ENCODE data around the gene MYO3B.

The MYO3B gene

GRCh38 chr2:170144761-170145160 lies 33.2 kb upstream of the MYO3B start:
- no peak for TF ChIP-seq CTCF (IDR thresholded peaks at IDR 0.05; ENCODE audit: extremely low read depth, insufficient read depth, missing control alignments)
- no peak for DNase-seq (ENCODE audit: low spot score)
- in situ Hi-C loops (cut with MboI; ENCODE audit: low pct_unique_long_range_greater_than_20kb, low sequenced_read_pairs, unreplicated experiment): no loop called here

DNA sequence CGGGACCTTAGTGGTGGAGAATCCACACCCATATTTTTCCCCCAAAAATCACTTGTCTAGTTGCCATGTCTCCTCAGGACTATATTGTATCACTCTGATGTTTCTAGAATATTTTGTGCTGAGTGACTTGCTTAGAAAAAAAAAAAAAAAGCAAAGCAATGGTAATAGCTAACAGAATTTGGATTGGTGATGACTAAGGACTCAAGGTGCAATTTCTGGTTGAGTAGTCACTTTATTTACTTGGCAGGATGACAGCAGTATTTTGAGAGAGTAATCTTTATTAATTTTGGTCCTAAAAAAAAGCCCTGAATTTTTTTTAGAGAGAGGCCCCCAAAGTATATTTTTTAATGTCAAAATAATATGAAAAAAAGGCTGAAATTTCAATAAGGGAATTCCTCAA lies 32.8 kb upstream of the MYO3B start:
- TF ChIP-seq CTCF (IDR thresholded peaks at IDR 0.05; ENCODE audit: extremely low read depth, insufficient read depth, missing control alignments): no peak
- in situ Hi-C loops (cut with MboI; ENCODE audit: low pct_unique_long_range_greater_than_20kb, low sequenced_read_pairs, unreplicated experiment): no loop called here
- DNase-seq (ENCODE audit: low spot score): no peak

GRCh38 chr2:170145675-170146432 lies 32.1 kb upstream of the MYO3B start:
- in situ Hi-C loops (cut with MboI; ENCODE audit: low pct_unique_long_range_greater_than_20kb, low sequenced_read_pairs, unreplicated experiment): no loop called here
- TF ChIP-seq CTCF (IDR thresholded peaks at IDR 0.05; ENCODE audit: extremely low read depth, insufficient read depth, missing control alignments): no peak
- DNase-seq (ENCODE audit: low spot score): no peak

- TF ChIP-seq CTCF (IDR thresholded peaks at IDR 0.05; ENCODE audit: extremely low read depth, insufficient read depth, missing control alignments): no peak
- in situ Hi-C loops (cut with MboI; ENCODE audit: low pct_unique_long_range_greater_than_20kb, low sequenced_read_pairs, unreplicated experiment): no loop called here
- DNase-seq (ENCODE audit: low spot score): no peak
Measured at GRCh38 chr2:170146784-170147183, 31.2 kb upstream of the MYO3B start.

GRCh38 chr2:170147576-170147975 lies 30.4 kb upstream of the MYO3B start:
- in situ Hi-C loops (cut with MboI; ENCODE audit: low pct_unique_long_range_greater_than_20kb, low sequenced_read_pairs, unreplicated experiment): no loop called here
- no peak for DNase-seq (ENCODE audit: low spot score)
- no peak for TF ChIP-seq CTCF (IDR thresholded peaks at IDR 0.05; ENCODE audit: extremely low read depth, insufficient read depth, missing control alignments)

GRCh38 chr2:170148161-170148560 lies 29.8 kb upstream of the MYO3B start:
- no peak for DNase-seq (ENCODE audit: low spot score)
- no peak for TF ChIP-seq CTCF (IDR thresholded peaks at IDR 0.05; ENCODE audit: extremely low read depth, insufficient read depth, missing control alignments)
- in situ Hi-C loops (cut with MboI; ENCODE audit: low pct_unique_long_range_greater_than_20kb, low sequenced_read_pairs, unreplicated experiment): no loop called here
